HG03442 (cell line): Measurements from ENCODE around the gene ARFGAP1.

ENCODE experiments used
- ATAC-seq: cut with Tn5 transposase; IDR thresholded peaks from one replicate; pipeline ENCODE4 v1.9.1; 2021; ENCODE audit warnings: mild to moderate bottlenecking, moderate library complexity; ENCODE audit not compliant: unreplicated experiment

Gene ARFGAP1

DNA sequence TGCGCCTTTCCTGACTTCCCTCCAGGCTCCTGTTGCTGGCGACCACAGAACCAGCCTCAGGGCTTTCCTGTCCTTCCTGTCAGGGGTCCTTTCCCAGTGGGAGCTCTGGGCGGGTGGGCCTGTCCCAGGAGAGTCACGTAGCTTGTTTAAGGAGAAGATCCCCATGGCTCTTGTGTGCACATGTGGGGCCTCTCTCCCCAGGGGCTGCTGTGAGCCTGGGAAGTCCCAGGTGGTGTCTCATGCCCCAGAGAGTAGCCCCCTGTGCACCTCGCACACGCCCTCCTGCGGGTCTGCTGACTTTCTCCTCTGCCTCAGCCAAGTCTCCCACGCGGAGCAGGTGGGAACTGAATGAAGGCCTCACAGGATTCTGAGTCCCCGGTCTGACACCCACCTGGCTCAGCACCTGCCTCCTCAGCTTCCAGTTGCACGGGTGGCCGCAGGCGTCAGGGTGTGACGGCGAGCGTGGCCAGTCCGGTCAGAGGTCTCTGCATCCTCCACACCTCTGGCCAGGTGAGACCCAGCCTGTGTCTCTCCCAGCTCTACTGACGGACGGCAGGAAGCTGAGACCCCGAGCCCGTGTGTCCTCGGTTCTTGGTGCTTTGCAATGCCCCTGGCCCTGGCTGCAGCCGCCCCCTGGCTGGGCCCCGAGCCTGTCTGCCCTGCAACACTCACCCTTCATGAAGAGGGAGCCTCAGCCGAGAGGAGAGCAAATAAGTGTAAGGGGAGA, 12.7 kb upstream of the ARFGAP1 start:
- no peak for ATAC-seq

DNA sequence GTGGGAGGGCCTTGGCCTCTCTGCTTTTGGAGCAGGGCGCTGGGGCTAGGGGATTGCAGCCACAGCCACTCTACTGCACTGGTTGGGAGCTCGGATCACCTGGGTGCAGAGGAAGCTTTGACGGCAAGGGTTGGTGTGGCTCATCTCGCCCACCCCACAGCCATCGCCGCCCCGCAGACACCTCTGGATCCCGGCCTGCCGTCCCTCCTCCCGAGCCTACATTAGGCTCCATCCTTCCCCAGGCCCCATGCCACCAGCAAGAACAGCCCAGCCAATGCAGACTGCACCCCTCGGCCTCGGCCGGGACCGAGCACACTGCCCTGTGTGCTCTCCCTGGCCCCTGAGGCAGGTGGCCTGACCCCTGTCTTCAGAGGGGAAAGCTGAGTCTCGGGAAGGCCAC, 12.1 kb upstream of the ARFGAP1 start:
- no peak for ATAC-seq

DNA sequence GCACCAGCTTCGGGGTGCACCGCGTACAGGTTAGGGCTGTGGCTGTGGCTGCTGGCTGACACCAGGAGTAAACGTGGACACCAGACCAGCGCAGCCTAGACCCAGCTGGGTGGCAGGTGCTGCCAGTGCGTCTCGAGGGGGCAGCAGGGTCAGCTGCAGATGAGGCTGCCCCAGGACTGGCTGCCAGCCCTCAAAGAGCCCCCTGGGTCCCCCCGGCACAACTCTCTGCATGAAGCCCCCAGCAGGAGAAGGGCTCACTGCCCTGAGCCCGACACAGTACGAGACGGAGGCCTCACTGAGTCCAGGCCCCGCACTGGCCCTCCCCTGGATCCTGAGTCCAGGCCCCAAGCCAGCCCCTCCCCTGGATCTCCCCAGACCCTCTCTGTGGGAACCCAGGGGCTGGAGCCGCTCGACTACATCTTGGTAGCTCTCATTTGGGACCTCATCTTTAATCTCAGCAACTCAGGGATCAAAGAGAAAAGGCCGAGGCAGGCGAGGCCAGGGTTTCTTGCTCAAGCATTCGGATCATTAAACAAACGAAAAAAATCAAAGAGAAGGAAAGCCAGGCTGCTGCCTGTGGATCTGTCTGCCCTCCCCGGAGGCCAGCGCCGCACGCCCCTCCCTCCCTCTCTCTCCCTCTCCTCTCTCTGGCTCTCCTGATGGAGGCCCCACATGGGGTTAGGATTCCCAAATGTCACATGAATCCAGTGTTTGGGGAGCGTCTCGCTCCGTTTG, 11.4 kb upstream of the ARFGAP1 start:
- no peak for ATAC-seq

DNA sequence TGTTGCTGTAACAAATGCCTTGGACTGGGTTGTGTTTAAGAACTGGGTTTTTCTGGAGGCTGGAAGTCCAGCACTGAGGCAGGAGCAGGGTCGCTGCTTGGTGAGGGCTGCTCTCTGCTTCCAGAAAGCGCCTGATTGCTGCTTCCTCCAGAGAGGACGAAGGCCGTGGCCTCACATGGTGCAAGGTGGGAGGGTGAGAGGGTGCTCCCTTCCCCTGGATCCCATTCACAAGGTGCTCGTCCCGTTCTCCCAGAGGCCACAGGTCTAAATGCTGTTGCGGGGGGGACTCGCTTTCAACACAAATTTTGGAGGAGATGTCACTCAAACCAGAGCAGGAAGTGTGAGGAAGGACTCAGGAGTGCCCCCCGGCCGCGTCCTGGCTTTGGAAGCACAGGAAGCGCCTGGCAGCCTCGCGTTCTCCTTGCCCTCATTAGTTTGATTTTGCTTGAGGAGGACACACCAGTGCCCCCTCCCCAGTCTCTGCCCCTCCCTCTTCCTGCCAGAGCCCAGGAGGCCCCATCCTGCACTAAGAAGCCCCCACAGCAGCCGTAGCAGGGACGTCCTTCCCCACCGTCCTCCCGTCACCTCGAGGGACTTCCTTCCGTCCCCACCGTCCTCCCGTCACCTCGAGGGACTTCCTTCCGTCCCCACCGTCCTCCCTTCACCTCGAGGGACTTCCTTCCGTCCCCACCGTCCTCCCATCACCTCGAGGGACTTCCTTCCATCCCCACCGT, 10.7 kb upstream of the ARFGAP1 start:
- ATAC-seq, result no peak

DNA sequence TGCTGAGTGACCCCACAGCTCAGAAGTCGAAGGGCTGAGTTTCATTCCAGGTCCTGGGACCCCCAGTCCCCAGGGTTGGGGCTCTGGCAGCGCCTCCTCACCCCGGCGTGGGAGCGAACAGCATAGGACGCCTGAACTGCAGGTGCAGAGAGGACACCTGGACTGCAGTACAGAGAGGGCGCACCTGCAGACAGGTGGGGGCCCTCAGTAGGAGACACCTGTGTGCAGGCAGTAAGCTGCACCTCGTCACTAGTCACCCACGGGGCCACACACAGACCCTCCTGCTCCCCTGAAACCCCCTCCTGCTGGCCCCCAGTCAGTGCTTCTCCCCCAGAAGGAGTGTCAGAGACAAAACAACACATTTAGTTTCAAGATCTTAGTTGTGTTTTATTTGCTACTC, 9.8 kb upstream of the ARFGAP1 start:
- ATAC-seq, result no peak

DNA sequence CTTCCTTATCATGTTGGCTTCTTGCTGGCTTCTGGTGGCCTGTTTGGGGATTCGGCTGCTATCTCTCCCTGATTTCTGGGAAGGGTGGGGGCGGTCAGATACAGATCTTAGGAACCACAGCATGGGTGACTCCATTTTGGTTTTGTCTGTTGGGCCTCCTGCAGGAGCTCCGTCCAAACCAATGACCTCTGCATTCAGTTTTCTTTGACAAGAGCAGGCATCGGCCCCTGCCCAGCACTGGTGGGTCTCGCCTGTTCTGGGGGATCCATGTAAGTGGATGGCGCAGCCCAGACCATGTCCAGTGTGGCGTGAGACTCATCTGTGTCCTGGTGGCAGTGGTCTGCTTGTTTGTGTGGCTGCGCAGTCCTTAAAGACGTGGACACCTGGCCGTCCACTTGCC, 8.6 kb upstream of the ARFGAP1 start:
- no peak for ATAC-seq

DNA sequence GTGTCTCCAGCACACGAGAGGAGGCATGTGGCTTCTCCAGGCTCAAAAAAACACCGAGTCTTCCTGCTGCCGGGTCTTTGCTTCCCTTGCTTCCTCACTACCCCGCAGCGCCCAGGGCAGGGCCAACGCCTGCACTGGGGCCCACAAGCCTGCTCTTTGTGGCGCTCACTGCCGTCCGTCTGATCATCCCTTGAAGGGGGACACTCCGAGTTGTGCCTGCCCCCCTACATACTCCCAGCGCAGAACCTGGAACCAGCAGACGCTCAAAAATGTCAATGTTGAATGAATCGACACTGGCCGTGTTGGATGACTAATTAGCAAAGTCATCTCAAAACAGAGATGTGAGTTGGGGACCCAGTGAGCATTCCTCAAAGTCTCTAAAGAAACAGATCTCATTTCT, 8.1 kb upstream of the ARFGAP1 start:
- ATAC-seq, result no peak

DNA sequence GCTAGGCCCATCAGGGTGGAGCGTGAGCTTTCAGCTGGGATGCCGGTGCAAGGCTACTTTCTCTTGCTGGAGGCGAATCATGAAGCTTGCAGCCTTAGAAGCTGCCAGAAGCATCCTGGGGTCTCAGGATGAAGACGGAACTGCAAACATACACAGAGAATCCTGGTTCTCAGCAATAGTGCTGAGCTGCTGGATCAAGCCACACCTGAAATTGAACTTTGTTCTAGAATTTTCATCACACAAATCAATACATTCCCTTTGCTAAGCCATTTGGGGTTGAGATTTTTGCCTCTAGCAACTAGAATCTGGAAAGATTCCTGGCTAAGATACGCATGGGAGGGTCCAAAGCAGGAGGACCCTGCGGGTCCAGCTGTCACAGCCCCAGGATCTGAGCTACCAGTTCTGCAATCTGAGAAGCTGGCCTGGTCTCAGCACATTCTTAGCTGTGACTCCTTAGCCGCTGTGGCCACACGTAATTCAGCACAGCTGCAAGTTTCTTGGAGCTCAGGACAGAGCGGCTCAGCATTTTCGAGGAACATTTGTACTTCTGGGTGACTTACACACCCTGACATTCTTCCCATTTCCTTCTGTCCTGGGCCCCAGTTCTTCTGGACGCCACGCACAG, 6.6 kb upstream of the ARFGAP1 start:
- ATAC-seq, result no peak

DNA sequence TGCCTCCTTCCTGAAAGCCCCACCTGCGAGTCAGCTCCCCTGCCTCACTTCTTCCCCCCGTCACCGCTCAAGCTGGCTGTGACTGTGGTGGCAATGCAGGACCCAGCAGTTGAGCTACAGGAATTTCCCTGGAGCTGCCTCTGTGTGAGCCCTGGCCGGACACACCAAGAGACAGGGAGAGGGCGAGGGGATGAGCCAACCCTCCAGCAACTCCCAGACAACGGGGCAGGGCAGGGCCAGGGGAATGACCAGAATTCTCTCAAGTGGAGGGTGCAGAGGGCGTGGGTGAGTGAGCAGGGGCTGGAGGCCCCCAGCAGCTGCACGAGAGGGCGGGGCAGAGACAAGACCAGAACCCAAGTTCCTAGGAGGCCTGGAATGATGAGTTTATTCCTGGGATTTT, 4.9 kb upstream of the ARFGAP1 start:
- ATAC-seq, result no peak

DNA sequence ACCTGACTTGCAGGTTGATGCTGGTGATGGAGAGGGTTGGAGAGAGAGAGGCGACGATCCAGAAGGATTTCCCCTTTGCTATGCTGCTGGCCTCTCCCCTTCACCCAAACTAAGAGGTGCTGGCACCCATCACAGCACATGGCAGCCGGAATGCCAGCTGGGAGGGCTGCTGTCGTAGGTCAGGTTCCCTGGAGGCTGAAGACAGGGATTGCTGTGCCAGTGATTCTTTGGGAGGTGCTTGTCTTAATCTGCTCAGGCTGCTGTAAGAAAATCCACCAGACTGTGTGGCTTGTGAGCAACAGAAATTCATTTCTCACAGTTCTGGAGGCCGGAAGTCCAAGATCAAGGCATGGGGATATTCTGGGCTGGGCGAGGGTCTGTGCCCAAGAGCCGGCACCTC, 4.4 kb upstream of the ARFGAP1 start:
- no peak for ATAC-seq

DNA sequence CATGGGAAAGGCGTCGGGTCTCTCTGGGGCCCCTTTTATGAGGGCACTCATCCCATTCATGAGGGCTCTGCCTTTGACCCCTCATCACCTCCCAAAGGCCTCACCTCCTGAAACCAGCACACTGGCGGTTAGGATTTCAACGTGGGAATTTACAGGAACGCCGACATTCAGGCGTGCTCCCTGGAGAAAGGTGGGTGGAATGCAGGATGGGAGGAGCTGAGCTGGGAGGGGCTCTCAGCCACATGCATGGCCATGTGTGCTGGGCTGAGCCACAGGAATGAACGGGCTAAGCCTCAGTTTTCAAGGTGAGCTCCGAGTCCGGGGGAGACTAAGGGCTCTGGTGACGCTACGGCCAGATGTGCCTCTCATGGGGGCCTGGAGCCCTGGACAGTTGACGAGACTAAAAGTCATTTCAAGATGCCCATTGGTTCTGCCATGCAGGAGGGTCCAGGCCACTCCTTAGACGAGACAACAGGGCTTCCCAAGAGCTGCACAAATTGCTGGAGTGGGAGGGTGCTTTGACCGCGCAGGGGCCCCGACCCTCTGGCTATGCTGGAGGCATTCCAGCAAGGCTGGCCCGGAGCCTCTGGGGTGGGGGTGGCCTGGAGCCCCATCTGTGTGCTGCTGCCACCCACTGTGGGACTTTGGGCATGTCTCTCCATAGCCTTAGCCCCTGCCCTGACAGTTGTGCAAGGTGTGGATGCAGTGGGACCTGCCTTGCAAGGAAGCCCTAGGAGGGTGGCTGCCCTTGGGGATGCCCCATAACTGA, 3.8 kb upstream of the ARFGAP1 start:
- no peak for ATAC-seq

DNA sequence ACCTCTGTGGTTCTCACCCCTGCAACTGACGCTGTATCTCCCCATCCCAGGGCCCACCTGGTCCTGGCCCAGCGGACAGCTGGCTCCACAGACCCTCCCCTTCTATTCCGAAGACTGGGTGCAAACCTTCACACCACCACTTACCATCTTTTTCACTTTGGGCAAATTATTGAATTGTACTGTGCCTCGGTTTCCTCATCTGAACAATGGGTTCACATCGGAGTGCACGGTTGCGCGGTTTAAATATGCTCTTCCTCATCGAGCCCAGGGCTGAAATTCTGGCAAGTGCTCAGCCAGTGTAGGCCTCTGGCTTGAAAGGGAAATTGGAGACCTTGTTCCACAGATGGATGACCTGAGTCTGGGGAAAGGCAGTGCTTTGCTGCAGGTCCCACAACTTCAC, 2.9 kb upstream of the ARFGAP1 start:
- ATAC-seq, result no peak

DNA sequence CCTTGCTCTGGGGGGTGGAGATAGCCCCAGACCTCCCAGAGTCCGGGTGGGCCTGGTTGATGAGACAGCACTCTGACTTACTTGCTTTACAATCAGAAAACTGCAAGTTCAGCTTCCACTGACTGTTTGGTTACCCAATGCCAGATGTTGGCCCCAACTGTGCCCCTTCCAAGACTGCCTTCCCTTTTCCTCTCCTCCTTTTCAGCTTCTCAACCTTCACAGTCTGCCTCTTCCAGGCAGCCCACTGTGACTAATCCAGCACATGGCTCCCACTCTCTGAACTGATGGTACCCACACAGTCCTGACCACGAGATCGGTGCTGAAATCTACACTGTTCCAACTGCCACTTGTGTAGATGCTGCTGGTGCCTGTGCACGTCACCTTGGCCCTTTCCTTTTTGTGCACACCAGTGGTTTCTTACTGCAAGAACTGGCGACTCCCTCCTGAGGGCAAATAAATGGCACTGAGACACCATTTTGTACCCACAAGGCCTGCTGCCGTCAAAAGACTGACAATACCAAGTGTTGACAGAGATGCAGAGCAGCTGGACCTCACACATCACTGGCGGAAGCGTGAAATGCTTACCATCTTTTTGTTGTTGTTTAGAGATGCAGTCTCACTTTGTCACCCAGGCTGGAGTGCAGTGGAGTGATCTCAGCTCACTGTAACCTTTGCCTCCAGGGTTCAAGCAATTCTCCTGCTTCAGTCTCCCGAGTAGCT, 1.8 kb upstream of the ARFGAP1 start:
- no peak for ATAC-seq

DNA sequence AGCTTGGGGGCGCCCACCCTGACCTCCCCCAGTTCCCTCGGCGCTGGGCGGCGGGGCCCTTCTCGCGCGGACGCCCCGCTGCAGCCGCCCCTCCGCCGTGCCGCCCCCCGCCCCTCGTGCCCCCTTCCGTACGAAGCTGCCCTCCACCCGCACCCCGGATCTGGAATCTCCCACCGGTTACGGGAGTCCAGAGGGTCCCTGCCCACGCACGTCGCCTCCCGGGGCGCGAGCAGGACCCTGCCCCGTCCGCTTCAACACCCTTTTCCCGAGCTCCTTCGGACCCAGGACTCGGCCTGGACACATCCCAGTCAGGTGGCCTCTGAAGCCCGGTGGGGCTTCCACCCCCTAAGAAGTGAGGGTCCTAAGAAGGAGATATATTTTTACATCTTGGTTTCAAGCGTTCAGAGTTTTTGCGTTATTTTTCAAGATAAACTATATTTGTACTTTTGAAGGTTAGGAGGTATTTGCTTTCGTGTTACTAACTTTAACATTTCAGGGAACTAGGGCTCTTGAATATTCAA, 506 bp downstream of the ARFGAP1 start:
- no peak for ATAC-seq

DNA sequence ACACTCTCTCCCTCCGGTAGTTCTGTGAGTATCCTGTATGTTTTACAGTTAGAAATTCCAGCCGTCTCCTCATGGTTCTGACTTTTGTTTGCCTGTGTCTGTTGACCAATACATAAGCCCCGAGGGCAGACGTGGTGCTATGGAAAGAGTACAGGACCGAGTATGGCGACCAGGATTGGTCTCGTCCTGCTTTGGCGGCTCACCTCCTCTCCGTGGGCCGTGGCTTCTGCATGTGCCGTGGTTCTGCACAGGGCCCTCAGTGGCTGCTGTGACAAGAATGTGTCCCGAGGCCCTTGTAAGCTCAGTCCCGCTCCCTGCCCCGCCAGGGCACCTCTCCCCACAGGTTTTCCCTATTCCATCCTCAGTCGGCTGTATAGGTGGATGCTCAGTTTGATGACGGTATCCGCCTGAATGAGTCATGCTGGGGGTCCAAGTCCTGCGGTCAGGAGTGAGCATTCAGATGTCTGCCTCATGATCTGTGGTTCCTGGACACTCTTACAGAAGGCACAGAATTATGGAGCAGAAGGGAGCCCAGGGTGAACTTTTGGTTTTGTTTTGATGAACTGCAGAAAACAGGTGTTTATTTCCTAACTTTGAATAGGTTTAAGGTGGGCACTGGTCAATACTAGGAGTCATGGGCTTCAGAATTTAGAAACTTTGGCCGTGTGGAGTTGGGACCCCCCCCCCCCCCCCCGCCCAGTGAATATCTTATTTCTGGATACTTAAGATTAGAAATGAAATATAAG, 1.2 kb downstream of the ARFGAP1 start:
- no peak for ATAC-seq

DNA sequence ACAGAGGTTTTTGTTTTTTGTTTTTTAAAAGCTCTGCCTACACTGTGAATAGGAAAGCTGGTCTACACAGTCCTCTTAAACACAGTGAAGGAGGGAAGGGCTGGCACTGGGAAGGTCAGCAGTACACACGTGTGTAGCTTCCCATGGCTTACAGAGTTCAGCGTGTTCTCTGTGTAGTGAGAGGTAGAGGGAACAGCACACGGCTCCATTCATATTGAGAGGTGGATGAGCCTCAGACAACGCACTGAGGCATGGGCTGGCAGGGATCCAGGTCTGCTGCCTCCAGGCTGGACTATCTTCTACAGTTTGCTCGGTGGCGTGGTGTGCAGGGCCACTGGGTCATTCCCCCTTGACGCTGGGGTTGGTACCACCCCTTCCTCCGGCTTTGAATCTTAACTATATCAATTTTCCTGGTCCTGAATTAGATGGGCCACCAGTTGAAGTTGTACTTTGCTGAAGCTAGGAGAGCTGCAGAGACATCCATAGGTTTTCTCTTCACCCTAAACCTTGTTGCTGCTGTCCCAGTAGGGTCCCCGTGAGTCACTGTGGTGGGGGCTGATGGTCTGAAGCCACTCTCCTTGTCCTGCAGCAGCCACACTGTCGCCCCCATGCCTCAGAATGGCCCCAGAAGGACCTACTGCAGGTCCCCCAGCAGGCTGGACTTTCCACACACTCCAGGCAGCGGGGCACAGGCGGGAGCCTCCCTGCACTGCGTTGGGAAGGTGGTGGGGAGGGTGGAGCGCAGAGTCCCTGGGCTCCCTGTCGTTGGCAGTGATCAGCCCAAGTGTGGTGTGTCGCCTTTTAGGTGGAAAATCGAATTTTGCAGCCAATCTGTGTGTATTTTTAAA, 2.0 kb downstream of the ARFGAP1 start:
- ATAC-seq, result no peak

DNA sequence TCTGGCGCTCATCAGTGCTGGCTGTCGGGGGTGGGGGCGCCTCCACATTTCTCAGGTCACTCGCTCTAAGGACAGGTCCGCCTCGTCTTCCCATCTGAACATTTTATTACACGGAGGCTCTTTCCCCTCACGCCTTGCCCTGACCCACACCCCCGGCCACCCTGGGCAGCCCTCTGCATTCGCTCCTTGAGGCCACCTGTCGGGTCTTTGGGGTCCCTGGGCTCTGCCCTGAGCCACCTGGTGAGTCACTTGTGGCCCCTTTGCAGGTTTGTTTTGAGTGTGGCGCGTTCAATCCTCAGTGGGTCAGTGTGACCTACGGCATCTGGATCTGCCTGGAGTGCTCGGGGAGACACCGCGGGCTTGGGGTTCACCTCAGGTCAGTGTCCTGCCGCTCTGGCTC, 3.2 kb downstream of the ARFGAP1 start:
- ATAC-seq, result no peak

DNA sequence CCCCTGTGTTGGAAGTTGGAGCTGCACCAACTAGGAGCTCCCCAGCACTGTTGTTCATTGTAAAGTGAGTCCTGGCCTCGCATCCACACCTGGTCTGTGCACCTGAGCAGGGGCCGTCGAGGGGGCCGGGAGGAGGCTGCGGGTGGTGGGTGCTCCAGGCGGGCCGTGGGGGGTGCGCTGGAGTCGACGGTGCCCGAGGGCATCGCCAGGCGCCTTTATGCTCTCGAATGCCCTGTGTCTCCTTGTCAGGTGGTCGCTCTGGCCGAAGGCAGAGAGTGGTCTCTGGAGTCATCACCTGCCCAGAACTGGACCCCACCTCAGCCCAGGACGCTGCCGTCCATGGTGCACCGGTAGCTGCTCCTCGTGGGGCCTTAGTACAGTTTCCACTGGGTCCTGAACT, 4.3 kb downstream of the ARFGAP1 start:
- no peak for ATAC-seq
